HCT116 (cell line): Measurements from ENCODE around the gene UNKL. TPM values are rescaled to one million over a fixed set of nuclear protein-coding genes. Genes with fewer than 3 reads are reported as not detected.

ENCODE experiments used
- ATAC-seq: fragments of 200-7000 bp; cut with Tn5 transposase; 2 replicates; pipeline ENCODE4 v1.9.1; 2020; ENCODE audit warnings: mild to moderate bottlenecking, moderate library complexity
- BruUV-seq: library from RNA; stranded (reverse); fragments of 400-500 nt; replicated peaks from 2 replicates; lab custom pipeline; 2021; lab: Mats Ljungman, UMichigan
- CTCF ChIA-PET: fragments of 300-600 bp; sonication (Branson Sonifier 250); formaldehyde crosslinking; loops from one replicate; lab custom pipeline; 2021; ENCODE audit warnings: antibody characterized with exemption; lab: Charles Lee
- POLR2A ChIA-PET: fragments of 300-600, 350-600 bp; sonication (Branson Sonifier 250); formaldehyde crosslinking; loops from one replicate; lab custom pipeline; 2021; ENCODE audit warnings: antibody characterized with exemption; lab: Charles Lee
- RAD21 ChIA-PET, 2 experiments: fragments of 300-600 bp; sonication (Branson Sonifier 250); formaldehyde crosslinking; loops; one replicate each; lab custom pipeline; 2023; ENCODE audit warnings: low total read pairs in 2 of 2; ENCODE audit not compliant: uncharacterized antibody in 2 of 2, unreplicated experiment in 2 of 2, low non-redundant PET in 1 of 2; lab: Charles Lee
- DNase-seq: peaks from one replicate; pipeline ENCODE4 v3.0.0-alpha.2; 2010; ENCODE audit warnings: low read depth, low spot score
- H2AFZ ChIP-seq: fragments of 200-600 bp; shearing (Covaris generic), sonication (generic); 2 replicates; pipeline ENCODE4 v1.6.1; 2017; ENCODE audit warnings: low read depth, mixed run types, mixed read lengths, antibody characterized with exemption, low read length; ENCODE audit not compliant: poor library complexity, severe bottlenecking
- H3K27ac ChIP-seq: 2 replicates; pipeline ENCODE4 v1.5.1; 2012; ENCODE audit warnings: low read depth, low read length
- H3K27me3 ChIP-seq: fragments of 200-600 bp; sonication (generic); 2 replicates; pipeline ENCODE4 v1.6.1; 2016; ENCODE audit warnings: mixed run types, low read length, mixed read lengths; ENCODE audit not compliant: insufficient read depth
- H3K36me3 ChIP-seq, 2 experiments: fragments of 200-500 bp in 1 of 2; fragments of 200-600 bp in 1 of 2; sonication (Bioruptor generic) in 1 of 2; sonication (generic) in 1 of 2; 2 replicates each; pipeline versions ENCODE4 v1.5.1 to v1.6.1; 2014 to 2016; ENCODE audit warnings: low read length in 2 of 2, inconsistent platforms in 1 of 2, mixed read lengths in 1 of 2, mixed run types in 1 of 2; ENCODE audit not compliant: insufficient read depth in 2 of 2, control insufficient read depth in 1 of 2
- H3K4me1 ChIP-seq, 2 experiments: fragments of 200-600 bp in 1 of 2; sonication (generic) in 1 of 2; 2 replicates each; pipeline versions ENCODE4 v1.5.1 to v1.6.1; 2012 to 2017; ENCODE audit warnings: low read length in 2 of 2, inconsistent platforms in 1 of 2, mild to moderate bottlenecking in 1 of 2, mixed read lengths in 1 of 2, mixed run types in 1 of 2, moderate library complexity in 1 of 2; ENCODE audit not compliant: insufficient read depth in 2 of 2, control insufficient read depth in 1 of 2
- H3K4me2 ChIP-seq: fragments of 200-600 bp; sonication (generic); 2 replicates; pipeline ENCODE4 v1.6.1; 2017; ENCODE audit warnings: mixed run types, low read length, mixed read lengths
- H3K4me3 ChIP-seq, 2 experiments: fragments of 200-600 bp in 1 of 2; sonication (generic) in 1 of 2; replicated peaks in 1 of 2; 2 replicates each; pipeline ENCODE4 v1.5.1; 2011 to 2016; ENCODE audit warnings: low read length in 2 of 2, control low read depth in 1 of 2, low read depth in 1 of 2, mild to moderate bottlenecking in 1 of 2, mixed read lengths in 1 of 2, mixed run types in 1 of 2
- H3K79me2 ChIP-seq: fragments of 200-600 bp; sonication (generic); 2 replicates; pipeline ENCODE4 v1.6.1; 2017; ENCODE audit warnings: mild to moderate bottlenecking, mixed run types, low read length, moderate library complexity, mixed read lengths; ENCODE audit not compliant: insufficient read depth
- H3K9ac ChIP-seq: fragments of 200-600 bp; sonication (generic); 2 replicates; pipeline ENCODE4 v1.6.1; 2016; ENCODE audit warnings: low read length, mixed read lengths
- H3K9me2 ChIP-seq: fragments of 200-600 bp; sonication (generic), shearing (Covaris generic); 2 replicates; pipeline ENCODE4 v1.6.1; 2017; ENCODE audit warnings: mixed run types, mild to moderate bottlenecking, moderate library complexity; ENCODE audit not compliant: insufficient read depth
- H3K9me3 ChIP-seq, 2 experiments: fragments of 200-500 bp in 1 of 2; fragments of 200-600 bp in 1 of 2; sonication (Bioruptor generic) in 1 of 2; sonication (generic) in 1 of 2; 2 replicates each; pipeline ENCODE4 v1.6.1; 2014 to 2017; ENCODE audit warnings: low read length in 2 of 2, mixed read lengths in 2 of 2, inconsistent platforms in 1 of 2, low read depth in 1 of 2, mild to moderate bottlenecking in 1 of 2, mixed run types in 1 of 2, moderate library complexity in 1 of 2; ENCODE audit not compliant: control insufficient read depth in 1 of 2, insufficient read depth in 1 of 2
- H4K20me1 ChIP-seq: fragments of 200-600 bp; sonication (generic), shearing (Covaris generic); 2 replicates; pipeline ENCODE4 v1.6.1; 2017; ENCODE audit warnings: mixed run types, mild to moderate bottlenecking, moderate library complexity; ENCODE audit not compliant: insufficient read depth
- EGR1 ChIP-seq: IDR thresholded peaks from 2 replicates; pipeline ENCODE4 v1.6.1; 2012; ENCODE audit warnings: low read depth
- FOSL1 ChIP-seq: IDR thresholded peaks from 2 replicates; pipeline ENCODE4 v1.6.1; 2012; ENCODE audit warnings: low read depth
- MAX ChIP-seq: IDR thresholded peaks from 2 replicates; pipeline ENCODE4 v1.6.1; 2012
- POLR2A ChIP-seq: IDR thresholded peaks from 2 replicates; pipeline ENCODE4 v1.7.0; 2011; ENCODE audit warnings: borderline replicate concordance; ENCODE audit not compliant: insufficient read depth, insufficient read length; ENCODE audit errors: extremely low read depth
- POLR2AphosphoS5 ChIP-seq: IDR thresholded peaks from 2 replicates; pipeline ENCODE4 v1.6.1; 2011; ENCODE audit warnings: mild to moderate bottlenecking, low read depth, low read length, moderate library complexity
- RAD21 ChIP-seq: IDR thresholded peaks from 2 replicates; pipeline ENCODE4 v1.6.1; 2012; ENCODE audit warnings: low read depth, mild to moderate bottlenecking
- SIN3A ChIP-seq: IDR thresholded peaks from 2 replicates; pipeline ENCODE4 v1.6.1; 2012; ENCODE audit warnings: low read depth
- SP1 ChIP-seq: IDR thresholded peaks from 2 replicates; pipeline ENCODE4 v1.6.1; 2012; ENCODE audit warnings: low read depth
- YY1 ChIP-seq: IDR thresholded peaks from 2 replicates; pipeline ENCODE4 v1.6.1; 2011; ENCODE audit warnings: low read length, low read depth, moderate library complexity, mild to moderate bottlenecking; ENCODE audit not compliant: insufficient replicate concordance; ENCODE audit errors: extremely low read depth
- ZFX ChIP-seq: fragments of 450-650 bp; IDR thresholded peaks from 2 replicates; pipeline ENCODE4 v1.6.1; 2017
- ZNF274 ChIP-seq: fragments of 200-500 bp; sonication (Bioruptor generic); IDR thresholded peaks from 2 replicates; pipeline ENCODE4 v1.6.1; 2014; ENCODE audit warnings: mild to moderate bottlenecking, low read depth, low read length, inconsistent platforms
- intact Hi-C: fragments of 100-400 bp; cut with micrococcal nuclease; formaldehyde crosslinking; loops from 2 replicates; pipeline ENCODE4 v1.10.0; 2022
- total RNA-seq: library from RNA; stranded (reverse); gene quantifications from one replicate; pipeline ENCODE4 v1.2.1, GENCODE V29; 2021; ENCODE audit not compliant: unreplicated experiment
- TF ChIP-seq, protein P1 (sequence below): IDR thresholded peaks from 2 replicates; pipeline ENCODE4 v1.6.1; 2012
- TF ChIP-seq, protein P2 (sequence below), 3 experiments: fragments of 200-600 bp in 1 of 3; sonication (generic) in 1 of 3; IDR thresholded peaks in 2 of 3; conservative IDR thresholded peaks in 1 of 3; 2 replicates each; pipeline ENCODE4 v1.5.1; 2012 to 2017; ENCODE audit warnings: low read depth in 2 of 3, low read length in 2 of 3, antibody characterized with exemption in 1 of 3, borderline replicate concordance in 1 of 3, control low read depth in 1 of 3, mild to moderate bottlenecking in 1 of 3, mixed read lengths in 1 of 3, mixed run types in 1 of 3, moderate library complexity in 1 of 3; ENCODE audit not compliant: insufficient read depth in 1 of 3

The UNKL gene
- total RNA-seq, 1 experiment from 2014 or later: 24.9 TPM

GRCh38 chr16:1375741-1376410, 38.6 kb downstream of the UNKL start:
- intact Hi-C loops: no loop called here
- DNase-seq (no peak), ATAC-seq (no peak)
- Histone ChIP-seq H3K27me3 (no peaks in the 10 kb centered on the region), H2AFZ (no peak overlapping the region), H3K9me2 (no peaks in the 10 kb centered on the region), H3K4me1 (peaks cover 12 to 19% of the 10 kb centered on the region in 2 experiments), H3K9ac (no peak overlapping the region), H3K4me2 (no peak overlapping the region), H3K9me3 (no peaks in the 10 kb centered on the region), H4K20me1 (no peaks in the 10 kb centered on the region), H3K4me3 (no peak overlapping the region), H3K27ac (no peak overlapping the region), H3K79me2 (peaks cover 34% of the 10 kb centered on the region), H3K36me3 (peaks cover 0 to 7% of the 10 kb centered on the region in 2 experiments; a peak in 1 of 4 replicates)
- TF ChIP-seq POLR2AphosphoS5: no peak
- TF ChIP-seq SIN3A: no peak
- no peak for TF ChIP-seq SP1
- no peak for TF ChIP-seq RAD21
- BruUV-seq: no TSS peak
- ChIA-PET POLR2A (interaction anchor here (0.6 kb wide), 1 partner anchor 33 kb away, joined by 4 read pairs; no protein-coding TSS in a partner anchor), RAD21 (no interaction called here), CTCF (no interaction called here)

- Histone ChIP-seq H3K9me3 (no peaks in the 10 kb centered on the region), H3K4me1 (peaks cover 11 to 18% of the 10 kb centered on the region in 2 experiments), H3K36me3 (peaks cover 0 to 7% of the 10 kb centered on the region in 2 experiments; a peak in 1 of 4 replicates), H3K9me2 (no peaks in the 10 kb centered on the region), H3K27ac (no peak overlapping the region; the same call in 1 of the 2 replicates), H3K4me2 (no peak overlapping the region), H3K79me2 (peaks cover 34% of the 10 kb centered on the region), H3K4me3 (no peak overlapping the region), H2AFZ (no peak overlapping the region), H4K20me1 (no peaks in the 10 kb centered on the region), H3K9ac (no peak overlapping the region), H3K27me3 (no peaks in the 10 kb centered on the region)
- DNase-seq (no peak), ATAC-seq (no peak)
- TF ChIP-seq YY1 (no peak), ZFX (no peak), POLR2A (no peak), FOSL1 (no peak), ZNF274 (no peak), SP1 (no peak), RAD21 (no peak), MAX (no peak), EGR1 (no peak)
- TF ChIP-seq, protein P1, sequence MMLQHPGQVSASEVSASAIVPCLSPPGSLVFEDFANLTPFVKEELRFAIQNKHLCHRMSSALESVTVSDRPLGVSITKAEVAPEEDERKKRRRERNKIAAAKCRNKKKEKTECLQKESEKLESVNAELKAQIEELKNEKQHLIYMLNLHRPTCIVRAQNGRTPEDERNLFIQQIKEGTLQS: no peak
- TF ChIP-seq, protein P2, sequence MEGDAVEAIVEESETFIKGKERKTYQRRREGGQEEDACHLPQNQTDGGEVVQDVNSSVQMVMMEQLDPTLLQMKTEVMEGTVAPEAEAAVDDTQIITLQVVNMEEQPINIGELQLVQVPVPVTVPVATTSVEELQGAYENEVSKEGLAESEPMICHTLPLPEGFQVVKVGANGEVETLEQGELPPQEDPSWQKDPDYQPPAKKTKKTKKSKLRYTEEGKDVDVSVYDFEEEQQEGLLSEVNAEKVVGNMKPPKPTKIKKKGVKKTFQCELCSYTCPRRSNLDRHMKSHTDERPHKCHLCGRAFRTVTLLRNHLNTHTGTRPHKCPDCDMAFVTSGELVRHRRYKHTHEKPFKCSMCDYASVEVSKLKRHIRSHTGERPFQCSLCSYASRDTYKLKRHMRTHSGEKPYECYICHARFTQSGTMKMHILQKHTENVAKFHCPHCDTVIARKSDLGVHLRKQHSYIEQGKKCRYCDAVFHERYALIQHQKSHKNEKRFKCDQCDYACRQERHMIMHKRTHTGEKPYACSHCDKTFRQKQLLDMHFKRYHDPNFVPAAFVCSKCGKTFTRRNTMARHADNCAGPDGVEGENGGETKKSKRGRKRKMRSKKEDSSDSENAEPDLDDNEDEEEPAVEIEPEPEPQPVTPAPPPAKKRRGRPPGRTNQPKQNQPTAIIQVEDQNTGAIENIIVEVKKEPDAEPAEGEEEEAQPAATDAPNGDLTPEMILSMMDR (IDR thresholded peaks at IDR 0.05 in 2 of 3, conservative IDR thresholded peaks at IDR 0.05 in 1 of 3; ENCODE audit: borderline replicate concordance in 1 of 3, insufficient read depth in 1 of 3, low read depth in 2 of 3, low read length in 2 of 3): no peak
- POLR2A ChIA-PET: interaction anchor here (0.6 kb wide), 1 partner anchor 32 kb away, joined by 4 read pairs; no protein-coding TSS in a partner anchor
- RAD21 ChIA-PET: no interaction called here
- intact Hi-C loops: no loop called here
- BruUV-seq: no TSS peak
- CTCF ChIA-PET: no interaction called here
Observed at GRCh38 chr16:1375298-1375640, 39.2 kb downstream of the UNKL start.
